ENCODE data around the gene DALRD3. TPM values are rescaled to one million over a fixed set of nuclear protein-coding genes. Genes with fewer than 3 reads are reported as not detected.

Gene DALRD3
- total RNA-seq, 6 experiments from 2014 or later, result 7.5 to 17.0 (median 8.1) TPM

- Histone ChIP-seq H3K4me3 (no peak overlapping the region), H3K27me3 (no peaks in the 10 kb centered on the region), H3K36me3 (peaks cover 0 to 2% (median 0%) of the 10 kb centered on the region in 4 donors), H3K4me1 (peaks cover 0 to 20% (median 6%) of the 10 kb centered on the region in 4 donors), H3K9me3 (no peaks in the 10 kb centered on the region), H3K27ac (no peak overlapping the region)
- WGBS (ENCODE audit: insufficient coverage, low coverage, low lambda C conversion rate, missing lambda C conversion rate), result 78% methylated on average over 5 of the region's 5 CpGs
- no peak for ATAC-seq
- intact Hi-C loops (cut with DNase I), result no loop called here
- no peak for DNase-seq
- TF ChIP-seq CTCF (IDR thresholded peaks at IDR 0.05) (no peak), POLR2A (IDR thresholded peaks at IDR 0.05) (no peak)
Observed at GRCh38 chr3:48991851-48992545, 26.4 kb downstream of the DALRD3 start.

- intact Hi-C loops (cut with DNase I), result no loop called here
- H3K4me3 ChIP-seq, result peak overlapping the region; percentile 82 to 88 (median 87)
- DNase-seq (no peak), ATAC-seq (peak; percentile 2 to 11 (median 8))
- H3K27ac ChIP-seq, result peak overlapping the region in 2 of 3 donors; percentile 65 to 75
- no peak for TF ChIP-seq CTCF (IDR thresholded peaks at IDR 0.05)
- no peak for TF ChIP-seq POLR2A (IDR thresholded peaks at IDR 0.05)
- no peaks in the 10 kb centered on the region for H3K36me3 ChIP-seq
- H3K27me3 ChIP-seq, result no peaks in the 10 kb centered on the region
- WGBS (ENCODE audit: insufficient coverage, low coverage, low lambda C conversion rate, missing lambda C conversion rate), result 16% methylated on average over 4 of the region's 40 CpGs
- no peaks in the 10 kb centered on the region for H3K9me3 ChIP-seq
- H3K4me1 ChIP-seq, result peaks cover 0 to 20% (median 6%) of the 10 kb centered on the region in 4 donors
Observed at GRCh38 chr3:48990636-48991469, 27.5 kb downstream of the DALRD3 start.

GRCh38 chr3:48989796-48990635 lies 28.4 kb downstream of the DALRD3 start, which contains the start of gene P4HTM:
P4HTM (plus strand) TSS chr3:48990241; CDS start chr3:48990257, 16 bp downstream.
- no peaks in the 10 kb centered on the region for H3K27me3 ChIP-seq
- peak within 1 kb of the TSS; percentile 60 to 75 (median 65) for H3K27ac ChIP-seq
- WGBS (ENCODE audit: insufficient coverage, low coverage, low lambda C conversion rate, missing lambda C conversion rate), result no CpG with 5 or more reads among the region's 91 CpGs
- peak; percentile 73 to 81 (median 80) for DNase-seq
- H3K4me3 ChIP-seq, result peak within 1 kb of the TSS; percentile 82 to 88 (median 87)
- peaks cover 0 to 20% (median 6%) of the 10 kb centered on the region in 4 donors for H3K4me1 ChIP-seq
- ATAC-seq, result peak; percentile 76 to 89 (median 83)
- TF ChIP-seq CTCF (IDR thresholded peaks at IDR 0.05), result peak in 3 of 4 donors; percentile 21 to 35 (median 27)
- TF ChIP-seq POLR2A (IDR thresholded peaks at IDR 0.05), result peak; percentile 34
- intact Hi-C loops (cut with DNase I), result no loop called here
- H3K9me3 ChIP-seq, result no peaks in the 10 kb centered on the region
- H3K36me3 ChIP-seq, result peaks cover 0 to 2% (median under 1%) of the 10 kb centered on the region in 4 donors

Data from right lobe of liver (tissue), 6 donors.